Measurements from ENCODE around the gene PIM2. TPM values are rescaled to one million over a fixed set of nuclear protein-coding genes. Genes with fewer than 3 reads are reported as not detected.

PIM2 gene
- total and polyA plus RNA-seq, 9 of the 15 experiments (the other 6 are each of a cell fraction or from before 2014, with no cell fraction given): 67.6 to 191 (median 108) TPM

DNA sequence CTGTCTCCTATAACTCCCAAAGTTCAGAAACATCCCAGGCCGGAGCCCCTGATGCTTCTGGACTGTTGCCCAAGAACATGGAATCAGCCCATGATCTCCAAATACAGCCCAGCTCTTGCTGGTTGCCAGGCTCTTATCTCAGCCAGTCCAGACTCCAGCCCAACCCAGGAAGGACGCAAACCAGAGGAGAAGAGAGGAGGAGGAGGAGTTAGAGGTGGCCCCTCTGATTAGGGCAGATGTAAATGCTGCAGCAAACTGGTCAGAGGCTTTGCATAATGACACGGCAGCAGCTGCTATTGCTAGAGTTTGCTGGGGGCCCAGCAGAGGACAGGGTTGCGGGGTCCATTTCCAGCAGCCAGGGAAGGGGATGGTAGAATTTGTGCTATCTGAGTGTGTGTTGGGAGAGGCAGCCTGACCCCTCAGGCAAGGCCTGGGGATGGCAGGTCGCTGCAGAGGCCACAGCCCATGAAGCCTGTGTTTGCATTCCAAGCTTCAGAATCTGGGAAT lies 42.8 kb upstream of the PIM2 start (continued):
- TF ChIP-seq, protein P1, sequence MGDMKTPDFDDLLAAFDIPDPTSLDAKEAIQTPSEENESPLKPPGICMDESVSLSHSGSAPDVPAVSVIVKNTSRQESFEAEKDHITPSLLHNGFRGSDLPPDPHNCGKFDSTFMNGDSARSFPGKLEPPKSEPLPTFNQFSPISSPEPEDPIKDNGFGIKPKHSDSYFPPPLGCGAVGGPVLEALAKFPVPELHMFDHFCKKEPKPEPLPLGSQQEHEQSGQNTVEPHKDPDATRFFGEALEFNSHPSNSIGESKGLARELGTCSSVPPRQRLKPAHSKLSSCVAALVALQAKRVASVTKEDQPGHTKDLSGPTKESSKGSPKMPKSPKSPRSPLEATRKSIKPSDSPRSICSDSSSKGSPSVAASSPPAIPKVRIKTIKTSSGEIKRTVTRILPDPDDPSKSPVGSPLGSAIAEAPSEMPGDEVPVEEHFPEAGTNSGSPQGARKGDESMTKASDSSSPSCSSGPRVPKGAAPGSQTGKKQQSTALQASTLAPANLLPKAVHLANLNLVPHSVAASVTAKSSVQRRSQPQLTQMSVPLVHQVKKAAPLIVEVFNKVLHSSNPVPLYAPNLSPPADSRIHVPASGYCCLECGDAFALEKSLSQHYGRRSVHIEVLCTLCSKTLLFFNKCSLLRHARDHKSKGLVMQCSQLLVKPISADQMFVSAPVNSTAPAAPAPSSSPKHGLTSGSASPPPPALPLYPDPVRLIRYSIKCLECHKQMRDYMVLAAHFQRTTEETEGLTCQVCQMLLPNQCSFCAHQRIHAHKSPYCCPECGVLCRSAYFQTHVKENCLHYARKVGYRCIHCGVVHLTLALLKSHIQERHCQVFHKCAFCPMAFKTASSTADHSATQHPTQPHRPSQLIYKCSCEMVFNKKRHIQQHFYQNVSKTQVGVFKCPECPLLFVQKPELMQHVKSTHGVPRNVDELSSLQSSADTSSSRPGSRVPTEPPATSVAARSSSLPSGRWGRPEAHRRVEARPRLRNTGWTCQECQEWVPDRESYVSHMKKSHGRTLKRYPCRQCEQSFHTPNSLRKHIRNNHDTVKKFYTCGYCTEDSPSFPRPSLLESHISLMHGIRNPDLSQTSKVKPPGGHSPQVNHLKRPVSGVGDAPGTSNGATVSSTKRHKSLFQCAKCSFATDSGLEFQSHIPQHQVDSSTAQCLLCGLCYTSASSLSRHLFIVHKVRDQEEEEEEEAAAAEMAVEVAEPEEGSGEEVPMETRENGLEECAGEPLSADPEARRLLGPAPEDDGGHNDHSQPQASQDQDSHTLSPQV (IDR thresholded peaks at IDR 0.05): 0 out of 2 replicates have a peak, but pooled peaks have one; percentile 39
- TF ChIP-seq PML (IDR thresholded peaks at IDR 0.05; ENCODE audit: low read length): peak; percentile 45; the same call in 1 of the 2 replicates
- TF ChIP-seq, protein P2, sequence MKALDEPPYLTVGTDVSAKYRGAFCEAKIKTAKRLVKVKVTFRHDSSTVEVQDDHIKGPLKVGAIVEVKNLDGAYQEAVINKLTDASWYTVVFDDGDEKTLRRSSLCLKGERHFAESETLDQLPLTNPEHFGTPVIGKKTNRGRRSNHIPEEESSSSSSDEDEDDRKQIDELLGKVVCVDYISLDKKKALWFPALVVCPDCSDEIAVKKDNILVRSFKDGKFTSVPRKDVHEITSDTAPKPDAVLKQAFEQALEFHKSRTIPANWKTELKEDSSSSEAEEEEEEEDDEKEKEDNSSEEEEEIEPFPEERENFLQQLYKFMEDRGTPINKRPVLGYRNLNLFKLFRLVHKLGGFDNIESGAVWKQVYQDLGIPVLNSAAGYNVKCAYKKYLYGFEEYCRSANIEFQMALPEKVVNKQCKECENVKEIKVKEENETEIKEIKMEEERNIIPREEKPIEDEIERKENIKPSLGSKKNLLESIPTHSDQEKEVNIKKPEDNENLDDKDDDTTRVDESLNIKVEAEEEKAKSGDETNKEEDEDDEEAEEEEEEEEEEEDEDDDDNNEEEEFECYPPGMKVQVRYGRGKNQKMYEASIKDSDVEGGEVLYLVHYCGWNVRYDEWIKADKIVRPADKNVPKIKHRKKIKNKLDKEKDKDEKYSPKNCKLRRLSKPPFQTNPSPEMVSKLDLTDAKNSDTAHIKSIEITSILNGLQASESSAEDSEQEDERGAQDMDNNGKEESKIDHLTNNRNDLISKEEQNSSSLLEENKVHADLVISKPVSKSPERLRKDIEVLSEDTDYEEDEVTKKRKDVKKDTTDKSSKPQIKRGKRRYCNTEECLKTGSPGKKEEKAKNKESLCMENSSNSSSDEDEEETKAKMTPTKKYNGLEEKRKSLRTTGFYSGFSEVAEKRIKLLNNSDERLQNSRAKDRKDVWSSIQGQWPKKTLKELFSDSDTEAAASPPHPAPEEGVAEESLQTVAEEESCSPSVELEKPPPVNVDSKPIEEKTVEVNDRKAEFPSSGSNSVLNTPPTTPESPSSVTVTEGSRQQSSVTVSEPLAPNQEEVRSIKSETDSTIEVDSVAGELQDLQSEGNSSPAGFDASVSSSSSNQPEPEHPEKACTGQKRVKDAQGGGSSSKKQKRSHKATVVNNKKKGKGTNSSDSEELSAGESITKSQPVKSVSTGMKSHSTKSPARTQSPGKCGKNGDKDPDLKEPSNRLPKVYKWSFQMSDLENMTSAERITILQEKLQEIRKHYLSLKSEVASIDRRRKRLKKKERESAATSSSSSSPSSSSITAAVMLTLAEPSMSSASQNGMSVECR (CRISPR knock-in tag; IDR thresholded peaks at IDR 0.05): no peak
- no peak for TF ChIP-seq ARID2 (IDR thresholded peaks at IDR 0.05)
- no peak for TF ChIP-seq CHCHD3 (CRISPR knock-in tag; IDR thresholded peaks at IDR 0.05)
- TF ChIP-seq, protein P3, sequence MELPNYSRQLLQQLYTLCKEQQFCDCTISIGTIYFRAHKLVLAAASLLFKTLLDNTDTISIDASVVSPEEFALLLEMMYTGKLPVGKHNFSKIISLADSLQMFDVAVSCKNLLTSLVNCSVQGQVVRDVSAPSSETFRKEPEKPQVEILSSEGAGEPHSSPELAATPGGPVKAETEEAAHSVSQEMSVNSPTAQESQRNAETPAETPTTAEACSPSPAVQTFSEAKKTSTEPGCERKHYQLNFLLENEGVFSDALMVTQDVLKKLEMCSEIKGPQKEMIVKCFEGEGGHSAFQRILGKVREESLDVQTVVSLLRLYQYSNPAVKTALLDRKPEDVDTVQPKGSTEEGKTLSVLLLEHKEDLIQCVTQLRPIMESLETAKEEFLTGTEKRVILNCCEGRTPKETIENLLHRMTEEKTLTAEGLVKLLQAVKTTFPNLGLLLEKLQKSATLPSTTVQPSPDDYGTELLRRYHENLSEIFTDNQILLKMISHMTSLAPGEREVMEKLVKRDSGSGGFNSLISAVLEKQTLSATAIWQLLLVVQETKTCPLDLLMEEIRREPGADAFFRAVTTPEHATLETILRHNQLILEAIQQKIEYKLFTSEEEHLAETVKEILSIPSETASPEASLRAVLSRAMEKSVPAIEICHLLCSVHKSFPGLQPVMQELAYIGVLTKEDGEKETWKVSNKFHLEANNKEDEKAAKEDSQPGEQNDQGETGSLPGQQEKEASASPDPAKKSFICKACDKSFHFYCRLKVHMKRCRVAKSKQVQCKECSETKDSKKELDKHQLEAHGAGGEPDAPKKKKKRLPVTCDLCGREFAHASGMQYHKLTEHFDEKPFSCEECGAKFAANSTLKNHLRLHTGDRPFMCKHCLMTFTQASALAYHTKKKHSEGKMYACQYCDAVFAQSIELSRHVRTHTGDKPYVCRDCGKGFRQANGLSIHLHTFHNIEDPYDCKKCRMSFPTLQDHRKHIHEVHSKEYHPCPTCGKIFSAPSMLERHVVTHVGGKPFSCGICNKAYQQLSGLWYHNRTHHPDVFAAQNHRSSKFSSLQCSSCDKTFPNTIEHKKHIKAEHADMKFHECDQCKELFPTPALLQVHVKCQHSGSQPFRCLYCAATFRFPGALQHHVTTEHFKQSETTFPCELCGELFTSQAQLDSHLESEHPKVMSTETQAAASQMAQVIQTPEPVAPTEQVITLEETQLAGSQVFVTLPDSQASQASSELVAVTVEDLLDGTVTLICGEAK (IDR thresholded peaks at IDR 0.05): no peak
- TF ChIP-seq, protein P3 (CRISPR knock-in tag; IDR thresholded peaks at IDR 0.05): no peak
- no peak for TF ChIP-seq HLTF (IDR thresholded peaks at IDR 0.05)
- no peak for TF ChIP-seq ELF4 (CRISPR knock-in tag; IDR thresholded peaks at IDR 0.05)
- peak; percentile 62; the same call in 1 of the 2 replicates for TF ChIP-seq STAT5A (IDR thresholded peaks at IDR 0.05; ENCODE audit: borderline replicate concordance, low read length)
- TF ChIP-seq SRSF3 (IDR thresholded peaks at IDR 0.05; ENCODE audit: insufficient read depth, low read length): no peak

Data from K562 (cell line).